ENCODE results near the gene BCR.

- TF ChIP-seq POLR2A (IDR thresholded peaks at IDR 0.05; ENCODE audit: low read length) (no peak), GATA1 (IDR thresholded peaks at IDR 0.05; ENCODE audit: low read depth, low read length) (no peak)
Measured at GRCh38 chr22:23305321-23305910, 125.1 kb downstream of the BCR start.
